NB4 (cell line): ENCODE results near the gene SAE1.

Experiments
- DNase-seq: peaks from one replicate; pipeline ENCODE4 v3.0.0; 2010; ENCODE audit warnings: low read depth
- H3K4me3 ChIP-seq: one replicate; pipeline ENCODE4 v1.5.1; 2011; ENCODE audit warnings: mild to moderate bottlenecking, low read depth, low read length, moderate library complexity
- CTCF ChIP-seq: IDR thresholded peaks from one replicate; pipeline ENCODE4 v1.5.1; 2012; ENCODE audit warnings: low read depth, low read length
- MAX ChIP-seq: IDR thresholded peaks from 2 replicates; pipeline ENCODE4 v1.6.1; 2011; ENCODE audit warnings: low read depth, low read length
- MYC ChIP-seq: IDR thresholded peaks from 2 replicates; pipeline ENCODE4 v1.6.1; 2011; ENCODE audit warnings: low read depth, low read length
- POLR2A ChIP-seq: IDR thresholded peaks from 2 replicates; pipeline ENCODE4 v1.6.1; 2011; ENCODE audit warnings: mild to moderate bottlenecking; ENCODE audit not compliant: insufficient read length; ENCODE audit errors: extremely low read depth

SAE1 gene

GRCh38 chr19:47112997-47113849 lies 17.4 kb upstream of the SAE1 start, which contains the start of gene ZC3H4:
Gene ZC3H4 (minus strand): TSS chr19:47113776. CDS start chr19:47112584, 1,192 bp downstream.
- peak; percentile 100 for DNase-seq
- peak within 1 kb of the TSS; percentile 77 for H3K4me3 ChIP-seq
- TF ChIP-seq POLR2A (no peak), MAX (no peak), MYC (no peak)

GRCh38 chr19:47113850-47114651 lies 16.6 kb upstream of the SAE1 start:
- TF ChIP-seq CTCF (no peak), MAX (no peak), MYC (no peak), POLR2A (no peak)
- H3K4me3 ChIP-seq = peak overlapping the region; percentile 70
- no peak for DNase-seq

- TF ChIP-seq CTCF (no peak), POLR2A (no peak), MAX (no peak), MYC (no peak)
- H3K4me3 ChIP-seq = no peak overlapping the region
- no peak for DNase-seq
Measured at GRCh38 chr19:47120470-47121067, 10.1 kb upstream of the SAE1 start.

GRCh38 chr19:47122359-47123335 lies 8.0 kb upstream of the SAE1 start:
- DNase-seq = no peak
- no peak for TF ChIP-seq POLR2A
- no peak for TF ChIP-seq MAX
- TF ChIP-seq CTCF = no peak
- no peak for TF ChIP-seq MYC

GRCh38 chr19:47123406-47123805 lies 7.2 kb upstream of the SAE1 start:
- no peak for DNase-seq
- no peak for TF ChIP-seq CTCF

More at GRCh38 chr19:47122359-47123335, 8.0 kb upstream of the SAE1 start:
- no peak overlapping the region for H3K4me3 ChIP-seq

More at GRCh38 chr19:47123406-47123805, 7.2 kb upstream of the SAE1 start:
- no peak overlapping the region for H3K4me3 ChIP-seq
